ENCODE data around the gene PHLDA3.
"Not testable (repeated sequence)": the region's sequence is repeated elsewhere in the genome, so short reads cannot be mapped to it uniquely, and the experiment has no call there.

PHLDA3 gene

DNA sequence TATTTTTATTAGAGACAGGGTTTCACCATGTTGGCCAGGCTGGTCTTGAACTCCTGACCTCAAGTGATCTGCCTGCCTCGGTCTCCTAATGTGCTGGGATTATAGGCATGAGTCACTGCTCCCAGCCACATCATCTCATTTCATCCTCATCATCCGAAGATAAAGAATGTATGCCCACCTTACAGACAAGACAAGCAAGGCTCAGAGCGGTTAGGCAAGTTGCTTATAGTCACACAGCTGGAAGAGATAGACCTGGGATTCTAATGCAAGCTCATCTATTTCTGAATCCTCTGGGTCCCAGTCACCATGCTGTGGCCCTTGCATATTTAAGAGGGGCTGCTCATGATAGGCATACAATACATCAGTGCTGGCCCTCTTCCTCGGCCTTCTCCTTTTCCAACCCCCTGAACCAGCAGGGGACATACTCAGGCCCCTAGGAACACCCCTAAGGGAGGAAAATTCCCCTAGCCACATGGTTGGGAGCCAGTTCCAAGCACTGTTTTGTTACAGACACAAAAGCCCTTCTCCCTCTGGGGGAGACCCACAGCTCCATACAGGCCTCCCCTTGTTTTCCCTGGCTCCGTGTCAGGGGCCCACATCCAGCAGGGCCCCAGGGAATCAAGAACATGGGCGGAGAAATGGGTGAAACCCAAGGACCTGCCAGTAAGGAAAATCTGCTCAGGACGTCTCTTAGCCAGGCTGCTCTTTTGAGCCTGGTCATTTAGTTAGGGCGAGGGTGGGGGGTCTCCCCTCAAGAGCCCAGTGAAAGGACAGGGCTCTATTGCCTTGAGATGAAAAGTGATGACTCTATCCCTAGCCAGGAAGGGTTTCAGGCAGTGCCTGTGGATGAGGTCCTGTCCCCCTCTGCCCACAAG is 31.0 kb upstream of the PHLDA3 start:
- in situ Hi-C loops (cut with MboI; ENCODE audit: low sequenced_read_pairs) = no loop called here

DNA sequence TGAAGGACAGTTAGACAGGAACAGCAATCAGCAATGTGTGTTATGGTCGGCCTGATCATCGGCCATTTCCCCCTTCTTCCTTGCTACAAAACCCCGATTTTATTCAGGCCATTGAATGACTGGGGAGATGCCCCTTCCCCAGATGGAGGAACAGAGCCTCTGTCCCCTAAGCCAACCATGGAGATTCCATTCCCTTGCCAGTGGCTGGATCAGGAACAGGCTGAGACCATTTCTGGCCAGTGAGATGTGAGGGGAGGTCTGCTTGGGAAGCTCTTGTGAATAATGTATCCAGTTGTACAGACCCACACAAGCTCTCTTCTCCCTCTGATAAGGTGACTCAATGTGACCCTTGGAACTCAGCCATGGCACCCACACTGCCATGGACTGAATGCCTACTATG is 30.2 kb upstream of the PHLDA3 start:
- DNase-seq (ENCODE audit: low spot score in 2 of 2) = no peak
- Histone ChIP-seq H3K4me1 (peaks cover 13% of the 10 kb centered on the region), H3K27me3 (ENCODE audit: low read depth) (no peaks in the 10 kb centered on the region), H3K36me3 (replicated peaks) (no peaks in the 10 kb centered on the region; the same call in 1 of the 2 replicates), H3K9me3 (no peaks in the 10 kb centered on the region), H3K4me3 (no peak overlapping the region)
- in situ Hi-C loops (cut with MboI; ENCODE audit: low sequenced_read_pairs) = no loop called here

More for the DNA sequence above, 31.0 kb upstream of the PHLDA3 start:
- no peak for DNase-seq (ENCODE audit: low spot score in 2 of 2)
- no peak overlapping the region for H3K4me3 ChIP-seq
- no peaks in the 10 kb centered on the region for H3K27me3 ChIP-seq (ENCODE audit: low read depth)
- H3K36me3 ChIP-seq (replicated peaks) = no peaks in the 10 kb centered on the region; the same call in 1 of the 2 replicates
- H3K9me3 ChIP-seq = no peaks in the 10 kb centered on the region
- H3K4me1 ChIP-seq = peaks cover 13% of the 10 kb centered on the region

DNA sequence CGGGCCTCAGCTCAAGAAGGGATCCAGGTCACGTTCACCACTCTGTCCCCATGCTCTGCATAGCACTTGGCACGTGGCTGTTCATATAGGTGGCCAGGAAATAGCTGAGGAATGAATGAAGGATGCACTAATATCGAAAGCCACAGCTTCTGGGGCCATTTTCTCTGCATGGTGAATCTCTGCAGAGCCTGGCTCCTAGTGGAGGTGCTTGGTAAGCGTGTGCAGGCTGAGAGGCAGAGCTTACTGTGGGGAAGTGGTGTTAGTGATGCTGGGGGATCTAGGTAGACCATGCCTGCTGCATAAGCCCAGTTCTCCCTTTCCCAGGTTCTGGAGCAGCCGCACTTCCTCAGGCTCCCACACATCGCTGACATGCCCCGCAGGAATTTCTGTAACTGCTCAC is 29.6 kb upstream of the PHLDA3 start:
- DNase-seq (ENCODE audit: low spot score in 2 of 2) = no peak
- Histone ChIP-seq H3K9me3 (no peaks in the 10 kb centered on the region), H3K4me1 (peaks cover 7% of the 10 kb centered on the region), H3K36me3 (replicated peaks) (no peaks in the 10 kb centered on the region; the same call in 1 of the 2 replicates), H3K4me3 (no peak overlapping the region), H3K27me3 (ENCODE audit: low read depth) (no peaks in the 10 kb centered on the region)
- in situ Hi-C loops (cut with MboI; ENCODE audit: low sequenced_read_pairs) = no loop called here

DNA sequence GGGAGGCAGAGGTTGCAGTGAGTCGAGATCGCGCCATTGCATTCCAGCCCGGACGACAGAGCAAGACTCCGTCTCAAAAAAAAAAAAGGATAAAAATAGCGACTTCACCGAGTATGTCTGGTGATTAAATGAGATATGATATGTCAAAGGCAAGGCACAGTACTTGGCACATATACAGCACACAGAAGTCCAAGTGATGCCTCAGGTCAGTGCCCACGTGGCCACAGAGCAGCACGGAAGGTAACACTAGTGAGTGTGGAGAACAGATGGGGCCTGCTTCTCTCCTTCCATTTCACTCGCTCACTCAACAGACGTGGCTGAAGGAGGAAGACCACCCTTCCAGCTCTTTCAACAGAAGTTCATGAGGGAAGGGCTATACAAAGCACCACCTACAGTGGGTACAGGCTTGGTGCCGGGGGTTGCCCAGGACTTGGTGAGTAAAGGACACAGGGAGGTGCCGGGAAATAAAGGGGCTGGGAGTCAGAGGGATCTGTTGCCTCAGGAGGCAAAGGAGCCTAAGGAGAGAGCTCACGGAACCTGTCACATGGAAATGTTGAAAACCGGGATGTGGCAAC is 29.0 kb upstream of the PHLDA3 start:
- Histone ChIP-seq H3K27me3 (ENCODE audit: low read depth) (no peaks in the 10 kb centered on the region), H3K4me3 (no peak overlapping the region), H3K9me3 (no peaks in the 10 kb centered on the region), H3K36me3 (replicated peaks) (no peaks in the 10 kb centered on the region; the same call in 1 of the 2 replicates), H3K4me1 (peaks cover under 1% of the 10 kb centered on the region)
- in situ Hi-C loops (cut with MboI; ENCODE audit: low sequenced_read_pairs) = no loop called here
- no peak for DNase-seq (ENCODE audit: low spot score in 2 of 2)

DNA sequence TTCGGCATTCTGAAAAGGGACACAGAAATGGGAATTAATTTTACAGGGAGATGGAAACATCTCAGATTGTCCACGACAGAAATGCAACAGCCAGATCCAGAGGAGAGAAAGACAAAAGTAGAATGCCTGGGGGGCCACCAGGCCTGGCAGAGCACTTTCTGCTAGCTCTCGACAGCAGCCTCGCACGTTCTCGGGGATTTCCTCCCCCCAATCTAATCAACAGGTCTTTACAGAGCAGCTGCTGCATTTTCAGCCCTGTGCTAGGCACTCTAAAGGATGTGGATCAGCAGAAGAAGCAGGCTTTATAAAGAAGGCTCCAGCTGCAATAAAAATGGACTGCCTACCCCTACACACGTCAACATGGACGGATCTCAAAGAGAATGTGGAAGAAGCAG is 27.3 kb upstream of the PHLDA3 start:
- no peak for DNase-seq (ENCODE audit: low spot score in 2 of 2)
- H3K4me3 ChIP-seq = no peak overlapping the region
- in situ Hi-C loops (cut with MboI; ENCODE audit: low sequenced_read_pairs) = no loop called here
- no peaks in the 10 kb centered on the region for H3K9me3 ChIP-seq
- H3K4me1 ChIP-seq = no peaks in the 10 kb centered on the region
- H3K36me3 ChIP-seq (replicated peaks) = no peaks in the 10 kb centered on the region; the same call in 1 of the 2 replicates
- no peaks in the 10 kb centered on the region for H3K27me3 ChIP-seq (ENCODE audit: low read depth)

DNA sequence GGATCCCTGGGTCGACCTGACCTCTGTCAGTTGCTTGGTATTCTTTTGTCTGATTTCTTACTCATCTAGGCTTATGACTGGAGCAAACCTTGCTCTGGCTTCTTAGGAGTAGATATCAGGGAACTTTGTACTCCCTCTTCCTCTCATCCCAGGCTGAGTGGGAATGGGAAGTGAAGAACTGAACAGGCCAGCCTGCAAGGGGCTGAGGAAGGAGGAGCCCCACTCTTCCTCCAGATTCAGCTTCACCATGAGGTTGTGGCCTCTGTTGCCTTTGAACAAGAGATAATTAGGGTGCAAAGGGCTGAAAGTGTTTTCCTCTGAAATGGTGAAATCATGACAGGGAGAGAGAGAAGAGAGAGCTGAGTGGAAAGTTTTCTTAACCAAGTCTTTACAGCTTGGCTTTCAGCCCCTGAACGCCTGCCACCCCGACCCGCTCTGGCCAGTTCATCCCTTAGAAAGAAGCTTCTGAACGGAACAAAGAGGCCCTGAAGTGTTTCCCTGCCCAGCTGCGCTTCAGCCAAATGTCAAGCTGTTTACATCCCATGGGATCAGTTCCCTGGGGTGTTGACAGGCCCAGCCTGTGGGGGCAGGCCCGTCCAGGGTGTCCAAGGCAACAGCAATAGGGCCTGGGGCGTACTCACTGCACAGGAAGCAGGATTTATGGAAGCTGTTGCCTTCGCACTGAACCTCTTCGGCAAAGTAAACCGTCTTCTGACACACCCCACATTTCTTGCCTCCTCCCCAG is 26.7 kb upstream of the PHLDA3 start:
- in situ Hi-C loops (cut with MboI; ENCODE audit: low sequenced_read_pairs) = no loop called here
- no peaks in the 10 kb centered on the region; the same call in 1 of the 2 replicates for H3K36me3 ChIP-seq (replicated peaks)
- peak in 1 of 2 experiments; percentile 69 for DNase-seq (ENCODE audit: low spot score in 2 of 2)
- no peaks in the 10 kb centered on the region for H3K4me1 ChIP-seq
- no peak overlapping the region for H3K4me3 ChIP-seq
- H3K27me3 ChIP-seq (ENCODE audit: low read depth) = no peaks in the 10 kb centered on the region
- H3K9me3 ChIP-seq = no peaks in the 10 kb centered on the region

DNA sequence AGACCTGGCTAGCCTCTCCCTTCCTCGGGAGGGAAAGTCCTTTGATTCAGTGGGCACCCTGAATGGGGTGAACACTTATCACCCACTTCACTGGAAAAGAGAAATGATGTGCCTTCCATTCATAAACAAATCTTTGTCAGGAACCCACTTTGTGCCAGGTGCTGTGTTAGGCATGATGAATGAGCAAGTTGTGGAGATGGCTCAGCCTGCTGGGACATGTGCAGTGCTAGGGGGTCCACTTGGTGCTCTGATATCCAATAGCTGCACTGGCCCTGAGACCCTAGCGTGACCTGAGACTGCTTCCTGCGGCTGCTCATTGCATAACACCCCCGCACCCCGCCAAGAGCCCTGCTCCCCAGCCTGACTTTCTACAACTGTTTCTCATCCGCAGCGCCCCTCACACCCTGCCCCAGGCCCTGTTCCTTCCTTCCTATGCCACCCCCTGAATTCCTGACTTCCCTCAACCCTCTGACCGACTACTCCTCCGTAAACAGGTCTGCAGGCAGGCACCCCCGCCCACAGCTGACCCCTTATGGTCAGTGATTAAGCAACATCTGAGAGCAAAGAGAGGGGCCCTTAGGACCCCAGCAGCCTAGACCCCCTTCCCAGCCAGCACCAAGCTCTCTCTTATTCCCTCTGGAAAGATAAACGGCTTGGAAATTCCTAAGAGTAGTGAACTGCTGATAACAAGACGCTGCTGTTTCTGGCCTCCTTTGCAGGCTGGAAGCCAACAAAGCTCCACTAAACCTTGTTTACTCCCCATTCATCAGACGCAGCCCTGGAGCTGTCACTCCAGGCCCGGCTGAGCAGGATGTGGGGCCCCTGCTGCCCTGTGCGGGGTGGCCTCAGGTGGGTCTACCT is 25.0 kb upstream of the PHLDA3 start:
- no peaks in the 10 kb centered on the region for H3K9me3 ChIP-seq
- in situ Hi-C loops (cut with MboI; ENCODE audit: low sequenced_read_pairs) = no loop called here
- H3K27me3 ChIP-seq (ENCODE audit: low read depth) = no peaks in the 10 kb centered on the region
- H3K4me3 ChIP-seq = no peak overlapping the region
- no peak for DNase-seq (ENCODE audit: low spot score in 2 of 2)
- H3K4me1 ChIP-seq = no peaks in the 10 kb centered on the region
- H3K36me3 ChIP-seq (replicated peaks) = no peaks in the 10 kb centered on the region; the same call in 1 of the 2 replicates

DNA sequence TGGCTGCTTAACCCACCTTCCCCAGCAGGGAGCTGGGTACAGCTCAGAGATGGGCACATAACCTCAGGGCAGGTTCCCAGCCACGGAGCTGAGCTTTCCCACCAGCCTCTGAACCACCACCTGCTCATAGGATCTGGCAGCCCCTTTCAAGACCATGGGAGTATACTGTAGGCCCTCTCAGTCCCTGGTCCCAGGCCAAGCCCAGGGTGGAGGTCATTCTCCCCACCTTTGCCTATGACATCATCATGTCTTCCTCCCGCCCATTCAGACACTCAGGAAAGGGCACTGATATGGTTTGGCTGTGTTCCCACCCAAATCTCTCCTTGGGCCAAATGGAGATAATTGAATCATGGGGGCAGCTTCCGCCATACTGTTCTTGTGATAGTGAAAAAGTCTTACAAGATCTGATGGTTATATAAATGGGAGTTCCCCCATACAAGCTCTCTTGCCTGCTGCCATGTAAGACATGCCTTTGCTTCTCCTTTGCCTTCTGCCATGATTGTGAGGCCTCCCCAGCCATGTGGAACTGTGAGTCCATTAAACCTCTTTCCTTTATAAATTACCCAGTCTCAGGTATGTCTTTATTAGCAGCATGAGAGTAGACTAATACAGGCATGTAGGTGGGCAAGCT is 24.2 kb upstream of the PHLDA3 start:
- H3K4me3 ChIP-seq; DNase-seq (ENCODE audit: low spot score in 2 of 2); H3K9me3 ChIP-seq; H3K4me1 ChIP-seq; in situ Hi-C loops (cut with MboI; ENCODE audit: low sequenced_read_pairs); H3K27me3 ChIP-seq (ENCODE audit: low read depth); H3K36me3 ChIP-seq (replicated peaks): not testable (repeated sequence)

DNA sequence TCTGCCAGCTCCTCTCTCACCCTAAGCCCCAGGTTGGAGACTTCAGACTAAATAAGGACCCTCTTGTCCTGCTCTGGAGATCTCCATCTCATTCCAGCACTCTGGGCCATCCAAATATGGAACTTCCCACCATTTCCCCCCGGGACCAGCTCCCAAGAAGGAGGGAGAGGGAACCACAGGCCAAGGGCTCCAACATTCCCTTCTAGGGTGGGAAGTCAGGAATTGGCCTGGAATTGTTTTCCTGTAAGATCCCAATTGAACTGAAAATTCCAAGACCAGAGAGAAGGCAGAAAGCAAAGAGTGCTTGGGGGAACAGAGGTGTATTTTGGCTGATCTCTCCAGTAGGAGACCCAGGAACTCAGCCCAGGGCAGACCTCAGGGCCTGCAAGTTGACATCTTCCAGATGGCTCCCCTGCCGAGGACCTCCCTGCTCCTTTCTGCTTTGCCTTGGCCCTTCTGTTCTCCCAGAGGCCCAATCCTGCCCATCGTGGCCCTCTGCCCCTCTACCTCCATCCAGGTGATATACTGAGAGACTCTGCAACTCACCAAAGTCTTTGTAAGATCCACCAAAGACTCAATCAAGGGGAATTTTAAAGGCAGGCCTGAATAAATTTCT is 23.0 kb upstream of the PHLDA3 start:
- Histone ChIP-seq H3K36me3 (replicated peaks) (no peaks in the 10 kb centered on the region; the same call in 1 of the 2 replicates), H3K9me3 (no peaks in the 10 kb centered on the region), H3K27me3 (ENCODE audit: low read depth) (no peaks in the 10 kb centered on the region), H3K4me1 (no peaks in the 10 kb centered on the region), H3K4me3 (no peak overlapping the region)
- DNase-seq (ENCODE audit: low spot score in 2 of 2) = no peak
- in situ Hi-C loops (cut with MboI; ENCODE audit: low sequenced_read_pairs) = no loop called here

DNA sequence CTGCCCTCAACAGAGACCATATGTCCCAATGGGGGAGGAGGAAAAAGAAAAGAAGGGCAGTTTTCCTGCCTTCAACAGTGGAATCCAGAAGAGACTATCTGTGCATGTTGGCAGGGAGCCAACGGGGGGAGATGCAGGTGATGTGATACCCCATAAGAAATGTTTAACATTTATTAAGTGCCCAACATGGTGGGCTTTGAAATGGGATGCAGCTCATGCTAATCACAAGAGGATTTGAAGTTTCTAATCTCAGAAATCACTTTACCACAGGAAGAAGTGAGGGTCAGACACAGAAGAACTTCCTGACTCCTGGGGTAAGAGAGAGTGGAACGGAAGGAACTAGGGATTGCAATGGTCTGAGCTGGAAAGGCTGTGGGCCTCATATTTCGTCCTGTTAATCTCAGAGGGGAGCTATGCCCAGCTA is 21.7 kb upstream of the PHLDA3 start:
- in situ Hi-C loops (cut with MboI; ENCODE audit: low sequenced_read_pairs) = no loop called here
- Histone ChIP-seq H3K36me3 (replicated peaks) (no peaks in the 10 kb centered on the region), H3K4me3 (no peak overlapping the region), H3K4me1 (no peaks in the 10 kb centered on the region), H3K9me3 (no peaks in the 10 kb centered on the region), H3K27me3 (ENCODE audit: low read depth) (no peaks in the 10 kb centered on the region)
- no peak for DNase-seq (ENCODE audit: low spot score in 2 of 2)

DNA sequence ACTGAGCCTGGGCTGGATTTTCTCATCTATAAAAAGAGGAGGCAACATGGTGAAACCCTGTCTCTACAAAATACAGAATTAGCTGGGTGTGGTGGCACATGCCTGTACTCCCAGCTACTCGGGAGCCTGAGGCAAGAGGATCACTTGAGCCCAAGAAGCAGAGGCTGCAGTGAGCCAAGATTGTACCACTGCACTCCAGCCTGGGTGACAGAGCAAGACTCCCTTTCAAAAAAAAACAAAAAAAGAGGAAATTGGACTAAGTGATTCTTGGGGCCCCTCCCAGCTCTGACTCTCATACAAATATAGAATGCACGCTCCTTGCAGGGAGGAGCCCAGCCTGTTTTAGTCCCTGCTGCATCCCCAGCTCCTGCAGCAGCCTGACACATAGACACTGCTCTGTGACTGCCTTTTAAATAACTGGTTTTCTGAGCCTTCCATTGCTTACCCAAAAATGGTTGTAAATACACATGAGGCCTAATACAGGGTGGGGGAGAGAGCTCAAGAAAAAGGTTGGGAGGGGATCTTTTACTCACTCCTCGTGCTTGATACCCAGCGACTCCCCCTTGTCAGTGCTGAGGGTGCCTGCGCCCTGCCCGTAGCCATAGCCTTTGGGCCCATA is 20.8 kb upstream of the PHLDA3 start:
- H3K27me3 ChIP-seq (ENCODE audit: low read depth) = no peaks in the 10 kb centered on the region
- in situ Hi-C loops (cut with MboI; ENCODE audit: low sequenced_read_pairs) = no loop called here
- H3K4me3 ChIP-seq = no peak overlapping the region
- no peaks in the 10 kb centered on the region for H3K36me3 ChIP-seq (replicated peaks)
- no peaks in the 10 kb centered on the region for H3K9me3 ChIP-seq
- no peak for DNase-seq (ENCODE audit: low spot score in 2 of 2)
- H3K4me1 ChIP-seq = no peaks in the 10 kb centered on the region

DNA sequence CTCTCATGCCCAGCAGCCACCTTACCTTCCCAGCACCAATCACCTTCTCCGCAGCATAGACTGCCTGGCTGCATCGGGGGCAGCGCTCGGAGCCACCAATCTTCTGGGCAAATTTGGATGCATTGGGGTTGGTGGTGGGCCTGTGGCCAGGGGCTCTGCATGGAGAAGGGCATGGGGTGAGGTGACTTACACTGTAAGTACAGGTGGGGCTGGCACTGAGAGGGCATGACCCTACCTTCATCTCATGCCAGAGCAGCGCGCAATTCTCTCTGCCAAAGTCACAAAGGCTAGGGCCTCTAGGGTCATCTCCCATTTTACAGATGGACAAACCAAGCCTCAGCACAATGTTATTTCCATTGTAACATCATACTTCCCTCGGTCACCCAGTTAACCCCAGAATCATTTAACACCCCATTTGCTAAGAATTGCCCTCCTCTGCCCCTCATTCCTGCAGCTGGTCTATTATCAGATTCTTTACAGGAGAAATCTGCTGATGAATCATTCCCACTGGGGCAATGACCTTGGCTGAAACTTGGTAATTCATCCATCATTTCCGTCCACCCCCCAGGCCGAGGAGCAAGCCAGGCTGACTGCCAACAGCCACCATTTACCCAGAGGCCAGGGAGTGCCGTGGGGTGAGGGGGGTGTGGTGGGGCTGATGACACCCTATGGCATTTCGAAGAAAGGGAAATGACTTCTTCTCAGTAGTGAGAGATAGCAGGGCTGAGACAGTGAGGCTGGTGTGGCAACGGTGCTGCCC is 20.0 kb upstream of the PHLDA3 start:
- in situ Hi-C loops (cut with MboI; ENCODE audit: low sequenced_read_pairs) = no loop called here
- Histone ChIP-seq H3K36me3 (replicated peaks) (no peaks in the 10 kb centered on the region), H3K4me1 (no peaks in the 10 kb centered on the region), H3K27me3 (ENCODE audit: low read depth) (no peaks in the 10 kb centered on the region), H3K9me3 (no peaks in the 10 kb centered on the region), H3K4me3 (no peak overlapping the region)
- DNase-seq (ENCODE audit: low spot score in 2 of 2) = no peak

Data from HAP-1 (cell line).